Measurements from ENCODE around the gene FAM50A. TPM values are rescaled to one million over a fixed set of nuclear protein-coding genes. Genes with fewer than 3 reads are reported as not detected.

FAM50A gene
- polyA plus RNA-seq, 1 donor from 2014 or later: 68.3 TPM

GRCh38 chrX:154481911-154482601 lies 38.1 kb downstream of the FAM50A start:
- Histone ChIP-seq H3K36me3 (ENCODE audit: insufficient read depth, low read length) (no peaks in the 10 kb centered on the region), H3F3A (ENCODE audit: insufficient read depth, low read length, poor library complexity, severe bottlenecking) (no peaks in the 10 kb centered on the region), H3K9me2 (ENCODE audit: insufficient read depth, low read length) (no peaks in the 10 kb centered on the region), H3K79me2 (replicated peaks; ENCODE audit: insufficient read depth, low read length) (no peaks in the 10 kb centered on the region), H3K9ac (ENCODE audit: low read length) (no peak overlapping the region), H3K27ac (ENCODE audit: low read length) (no peak overlapping the region), H3K9me3 (ENCODE audit: low read length) (no peaks in the 10 kb centered on the region), H3K4me2 (ENCODE audit: low read length) (no peak overlapping the region), H3K27me3 (ENCODE audit: insufficient read depth, low read depth, low read length) (no peaks in the 10 kb centered on the region), H4K20me1 (ENCODE audit: insufficient read depth) (no peaks in the 10 kb centered on the region), H2AFZ (ENCODE audit: low read depth, low read length) (no peak overlapping the region), H3K4me3 (ENCODE audit: low read length) (no peak overlapping the region)
- no peak for TF ChIP-seq SMC3 (conservative IDR thresholded peaks at IDR 0.05; ENCODE audit: poor library complexity)
- TF ChIP-seq RAD21 (conservative IDR thresholded peaks at IDR 0.05): no peak
- TF ChIP-seq EZH2 (IDR thresholded peaks at IDR 0.05; ENCODE audit: borderline replicate concordance, insufficient read depth, low read length, poor library complexity, severe bottlenecking): no peak
- TF ChIP-seq POLR2AphosphoS5 (IDR thresholded peaks at IDR 0.05): no peak
- TF ChIP-seq EP300 (conservative IDR thresholded peaks at IDR 0.05; ENCODE audit: poor library complexity, severe bottlenecking): no peak
- no peak for TF ChIP-seq CTCF (IDR thresholded peaks at IDR 0.05; ENCODE audit: poor library complexity, severe bottlenecking)
- TF ChIP-seq REST (IDR thresholded peaks at IDR 0.05; ENCODE audit: borderline replicate concordance): no peak
- TF ChIP-seq TAF1 (IDR thresholded peaks at IDR 0.05; ENCODE audit: low read depth): no peak
- no peak for TF ChIP-seq MXI1 (conservative IDR thresholded peaks at IDR 0.05; ENCODE audit: poor library complexity, severe bottlenecking)

DNA sequence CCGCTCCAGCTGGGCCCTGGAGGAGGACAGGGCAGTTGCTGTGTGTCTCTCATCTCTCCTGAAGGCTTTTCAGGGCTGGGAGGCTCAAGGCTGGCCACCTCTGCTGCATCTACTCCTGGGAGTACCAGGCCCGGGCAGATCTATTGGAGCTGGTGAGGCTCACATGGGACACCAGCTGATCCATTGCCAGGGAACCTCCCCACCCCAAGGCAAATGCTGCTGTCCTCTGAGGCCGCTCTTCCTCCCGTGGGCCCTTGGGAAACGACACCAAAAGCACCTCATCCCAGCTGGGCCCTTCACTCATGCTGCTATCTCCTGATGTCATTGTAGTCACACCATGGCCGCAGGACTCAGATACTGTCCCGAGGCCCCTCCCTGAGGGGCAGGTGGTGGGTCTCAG lies 38.8 kb downstream of the FAM50A start:
- Histone ChIP-seq H3K9me3 (ENCODE audit: low read length) (no peaks in the 10 kb centered on the region), H3K4me2 (ENCODE audit: low read length) (no peak overlapping the region), H3K9ac (ENCODE audit: low read length) (no peak overlapping the region), H3K27ac (ENCODE audit: low read length) (no peak overlapping the region), H3F3A (ENCODE audit: insufficient read depth, low read length, poor library complexity, severe bottlenecking) (no peaks in the 10 kb centered on the region), H4K20me1 (ENCODE audit: insufficient read depth) (no peaks in the 10 kb centered on the region), H2AFZ (ENCODE audit: low read depth, low read length) (no peak overlapping the region), H3K9me2 (ENCODE audit: insufficient read depth, low read length) (no peaks in the 10 kb centered on the region), H3K27me3 (ENCODE audit: insufficient read depth, low read depth, low read length) (no peaks in the 10 kb centered on the region), H3K79me2 (replicated peaks; ENCODE audit: insufficient read depth, low read length) (no peaks in the 10 kb centered on the region), H3K36me3 (ENCODE audit: insufficient read depth, low read length) (no peaks in the 10 kb centered on the region), H3K4me3 (ENCODE audit: low read length) (no peak overlapping the region)
- TF ChIP-seq MXI1 (conservative IDR thresholded peaks at IDR 0.05; ENCODE audit: poor library complexity, severe bottlenecking) (no peak), EP300 (conservative IDR thresholded peaks at IDR 0.05; ENCODE audit: poor library complexity, severe bottlenecking) (no peak), POLR2AphosphoS5 (IDR thresholded peaks at IDR 0.05) (no peak), CTCF (IDR thresholded peaks at IDR 0.05; ENCODE audit: poor library complexity, severe bottlenecking) (no peak)
